Ishikawa (cell line): ENCODE data around the gene ZMYND15.

ENCODE experiments used
- CEBPB ChIP-seq: IDR thresholded peaks from 2 replicates; pipeline ENCODE4 v1.6.1; 2012
- CREB1 ChIP-seq: IDR thresholded peaks from 2 replicates; pipeline ENCODE4 v1.6.1; 2012; ENCODE audit warnings: low read depth
- EGR1 ChIP-seq: IDR thresholded peaks from 2 replicates; pipeline ENCODE4 v1.6.1; 2012
- EP300 ChIP-seq: IDR thresholded peaks from 2 replicates; pipeline ENCODE4 v1.6.1; 2012; ENCODE audit warnings: borderline replicate concordance
- FOXM1 ChIP-seq: IDR thresholded peaks from 2 replicates; pipeline ENCODE4 v1.6.1; 2012; ENCODE audit warnings: low read depth, borderline replicate concordance
- MAX ChIP-seq: IDR thresholded peaks from 2 replicates; pipeline ENCODE4 v1.6.1; 2012
- NFIC ChIP-seq: IDR thresholded peaks from 2 replicates; pipeline ENCODE4 v1.6.1; 2012
- RAD21 ChIP-seq: IDR thresholded peaks from 2 replicates; pipeline ENCODE4 v1.6.1; 2012; ENCODE audit warnings: low read depth
- REST ChIP-seq: IDR thresholded peaks from 2 replicates; pipeline ENCODE4 v1.6.1; 2012; ENCODE audit warnings: low read depth, mild to moderate bottlenecking
- TAF1 ChIP-seq: IDR thresholded peaks from 2 replicates; pipeline ENCODE4 v1.6.1; 2012; ENCODE audit warnings: low read depth, mild to moderate bottlenecking
- TCF12 ChIP-seq: IDR thresholded peaks from 2 replicates; pipeline ENCODE4 v1.6.1; 2012; ENCODE audit warnings: low read depth
- TEAD4 ChIP-seq: IDR thresholded peaks from 2 replicates; pipeline ENCODE4 v1.6.1; 2012
- USF1 ChIP-seq: IDR thresholded peaks from 2 replicates; pipeline ENCODE4 v1.6.1; 2012
- YY1 ChIP-seq: IDR thresholded peaks from 2 replicates; pipeline ENCODE4 v1.6.1; 2012; ENCODE audit warnings: low read depth
- ZBTB7A ChIP-seq: IDR thresholded peaks from 2 replicates; pipeline ENCODE4 v1.6.1; 2012; ENCODE audit warnings: low read depth

Gene ZMYND15

GRCh38 chr17:4735876-4736651, 3.6 kb upstream of the ZMYND15 start:
- TF ChIP-seq USF1 (no peak), TAF1 (no peak), NFIC (no peak), CREB1 (no peak), FOXM1 (no peak)

- TF ChIP-seq YY1 (no peak), CREB1 (no peak)
Observed at GRCh38 chr17:4738136-4739121, 1.2 kb upstream of the ZMYND15 start.

GRCh38 chr17:4740025-4740351, 355 bp downstream of the ZMYND15 start:
- no peak for TF ChIP-seq CREB1

- no peak for TF ChIP-seq REST
- no peak for TF ChIP-seq RAD21
- TF ChIP-seq CEBPB = no peak
- TF ChIP-seq EGR1 = no peak
- TF ChIP-seq CREB1 = no peak
- no peak for TF ChIP-seq EP300
- no peak for TF ChIP-seq TEAD4
- no peak for TF ChIP-seq USF1
- no peak for TF ChIP-seq TAF1
- no peak for TF ChIP-seq ZBTB7A
Observed at GRCh38 chr17:4740584-4740983, 951 bp downstream of the ZMYND15 start.

- TF ChIP-seq NFIC (no peak), TEAD4 (no peak), TCF12 (no peak), RAD21 (no peak), REST (no peak), EP300 (no peak), USF1 (no peak), ZBTB7A (no peak), EGR1 (no peak), FOXM1 (no peak), MAX (no peak), TAF1 (no peak), CREB1 (no peak), YY1 (no peak)
Observed at GRCh38 chr17:4741544-4741943, 1.9 kb downstream of the ZMYND15 start.

- no peak for TF ChIP-seq MAX
- TF ChIP-seq TEAD4 = no peak
- no peak for TF ChIP-seq ZBTB7A
- no peak for TF ChIP-seq RAD21
- no peak for TF ChIP-seq NFIC
- TF ChIP-seq USF1 = no peak
- TF ChIP-seq TAF1 = no peak
- no peak for TF ChIP-seq CREB1
- TF ChIP-seq FOXM1 = no peak
Observed at GRCh38 chr17:4742133-4742532, 2.5 kb downstream of the ZMYND15 start.
